Neuron (in vitro differentiated cells): ENCODE results near the gene MYOCD.
A peak's percentile ranks its signal among the peaks of the same experiment; 100 is the strongest.

Experiments
- H2AFZ ChIP-seq: one replicate; pipeline ENCODE4 v1.6.1; 2013; ENCODE audit warnings: low read depth, mild to moderate bottlenecking, inconsistent platforms, low read length, moderate library complexity
- H3K27me3 ChIP-seq: one replicate; pipeline ENCODE4 v1.6.1; 2013; ENCODE audit warnings: low read length; ENCODE audit not compliant: insufficient read depth
- H3K36me3 ChIP-seq: one replicate; pipeline ENCODE4 v1.6.1; 2013; ENCODE audit warnings: low read length; ENCODE audit not compliant: insufficient read depth
- H3K4me1 ChIP-seq: one replicate; pipeline ENCODE4 v1.6.1; 2013; ENCODE audit warnings: low read length; ENCODE audit not compliant: insufficient read depth
- H3K4me3 ChIP-seq: 2 replicates; pipeline ENCODE4 v1.5.1; 2013; ENCODE audit warnings: mild to moderate bottlenecking, low read length, moderate library complexity
- H3K9me3 ChIP-seq: one replicate; pipeline ENCODE4 v1.6.1; 2013; ENCODE audit warnings: low read length

Gene MYOCD

DNA sequence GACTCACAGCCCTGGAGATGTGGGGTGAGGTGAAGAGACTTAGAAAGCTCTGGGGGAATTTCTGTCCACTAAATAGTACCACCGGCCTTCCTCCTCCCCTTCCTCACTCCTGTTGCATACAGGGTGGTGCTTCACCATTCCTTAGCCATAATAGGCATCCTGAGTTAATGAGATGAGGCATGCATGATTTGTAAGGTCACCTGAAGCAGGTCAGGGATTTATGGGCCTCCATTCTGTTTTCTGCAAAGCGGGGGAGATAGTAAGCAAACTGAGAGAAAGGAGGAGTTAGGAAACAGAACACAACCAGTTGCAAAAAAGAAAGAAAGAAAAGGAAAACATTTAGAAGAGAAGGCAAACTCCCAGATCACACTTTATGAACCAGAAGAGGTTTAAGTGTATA is 9.3 kb upstream of the MYOCD start:
- H3K9me3 ChIP-seq = no peaks in the 10 kb centered on the region
- H2AFZ ChIP-seq = no peak overlapping the region
- no peaks in the 10 kb centered on the region for H3K4me1 ChIP-seq
- H3K27me3 ChIP-seq = no peaks in the 10 kb centered on the region
- no peak overlapping the region for H3K4me3 ChIP-seq
- H3K36me3 ChIP-seq = no peaks in the 10 kb centered on the region

- Histone ChIP-seq H3K27me3 (peaks cover 20% of the 10 kb centered on the region), H3K36me3 (no peaks in the 10 kb centered on the region), H3K4me1 (no peaks in the 10 kb centered on the region), H3K4me3 (no peak overlapping the region), H2AFZ (no peak overlapping the region), H3K9me3 (no peaks in the 10 kb centered on the region)
Observed at GRCh38 chr17:12659500-12659899, 6.2 kb upstream of the MYOCD start.

- no peak overlapping the region for H2AFZ ChIP-seq
- H3K36me3 ChIP-seq = no peaks in the 10 kb centered on the region
- peaks cover 6% of the 10 kb centered on the region for H3K4me1 ChIP-seq
- H3K27me3 ChIP-seq = peaks cover 48% of the 10 kb centered on the region
- H3K4me3 ChIP-seq = no peak overlapping the region
- no peaks in the 10 kb centered on the region for H3K9me3 ChIP-seq
Observed at GRCh38 chr17:12664252-12664651, 1.4 kb upstream of the MYOCD start.

- Histone ChIP-seq H3K4me1 (peaks cover 6% of the 10 kb centered on the region), H3K36me3 (no peaks in the 10 kb centered on the region), H3K9me3 (no peaks in the 10 kb centered on the region), H2AFZ (peak overlapping the region; percentile 51), H3K4me3 (peak overlapping the region; percentile 24), H3K27me3 (peaks cover 48% of the 10 kb centered on the region)
Observed at GRCh38 chr17:12664894-12665262, 812 bp upstream of the MYOCD start.

DNA sequence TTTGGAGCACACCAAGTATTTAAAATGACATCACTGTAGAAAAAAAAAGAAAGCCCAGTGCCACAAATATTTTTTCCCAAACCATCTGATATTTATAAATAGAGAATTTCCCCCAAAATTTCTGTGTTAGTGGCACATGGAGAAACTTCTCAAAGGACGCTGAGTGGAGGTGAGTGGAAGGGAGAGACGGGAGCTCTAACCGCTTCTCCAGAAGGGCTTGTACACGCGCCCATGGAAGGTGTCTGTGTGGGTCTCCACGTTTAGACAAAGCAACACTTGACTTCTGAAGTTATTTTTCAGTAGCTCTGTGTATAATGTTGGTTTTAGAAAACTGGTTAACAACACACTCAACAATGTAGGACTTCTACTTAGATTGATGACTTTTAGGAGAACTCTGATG is 1.0 kb downstream of the MYOCD start:
- Histone ChIP-seq H3K36me3 (no peaks in the 10 kb centered on the region), H3K27me3 (peaks cover 48% of the 10 kb centered on the region), H3K4me1 (peaks cover 6% of the 10 kb centered on the region), H2AFZ (no peak overlapping the region), H3K4me3 (no peak overlapping the region), H3K9me3 (no peaks in the 10 kb centered on the region)

- H3K36me3 ChIP-seq = no peaks in the 10 kb centered on the region
- no peaks in the 10 kb centered on the region for H3K9me3 ChIP-seq
- H3K4me1 ChIP-seq = peaks cover 6% of the 10 kb centered on the region
- H3K27me3 ChIP-seq = peaks cover 45% of the 10 kb centered on the region
- no peak overlapping the region for H3K4me3 ChIP-seq
- H2AFZ ChIP-seq = no peak overlapping the region
Observed at GRCh38 chr17:12667299-12667958, 1.7 kb downstream of the MYOCD start.

GRCh38 chr17:12671906-12672305 is 6.2 kb downstream of the MYOCD start:
- no peaks in the 10 kb centered on the region for H3K36me3 ChIP-seq
- H3K4me1 ChIP-seq = no peaks in the 10 kb centered on the region
- H3K27me3 ChIP-seq = peaks cover 8% of the 10 kb centered on the region
- no peak overlapping the region for H2AFZ ChIP-seq
- no peaks in the 10 kb centered on the region for H3K9me3 ChIP-seq
- no peak overlapping the region for H3K4me3 ChIP-seq

DNA sequence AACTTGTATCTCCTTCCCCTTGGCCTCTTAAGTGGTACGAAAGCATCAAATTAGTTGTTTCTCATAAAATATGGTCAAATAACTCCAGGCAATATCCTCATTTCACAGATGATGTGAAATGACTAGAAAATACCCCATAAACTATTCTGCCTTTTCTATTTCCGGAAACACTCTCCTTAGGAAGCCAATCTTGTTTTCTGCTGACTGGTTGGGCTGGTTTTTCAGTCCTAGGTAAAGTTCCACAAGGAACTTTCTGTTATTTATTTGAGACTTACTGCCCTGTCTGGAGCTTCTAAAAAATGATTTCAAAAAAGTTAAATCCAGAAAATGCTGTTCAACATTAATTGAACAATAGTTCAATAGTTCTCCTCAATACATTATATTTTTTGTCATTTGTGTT is 7.3 kb downstream of the MYOCD start:
- no peak overlapping the region for H3K4me3 ChIP-seq
- no peaks in the 10 kb centered on the region for H3K36me3 ChIP-seq
- no peaks in the 10 kb centered on the region for H3K4me1 ChIP-seq
- H3K27me3 ChIP-seq = no peaks in the 10 kb centered on the region
- no peaks in the 10 kb centered on the region for H3K9me3 ChIP-seq
- H2AFZ ChIP-seq = no peak overlapping the region

GRCh38 chr17:12673788-12674187 is 8.1 kb downstream of the MYOCD start:
- H3K9me3 ChIP-seq = no peaks in the 10 kb centered on the region
- no peaks in the 10 kb centered on the region for H3K27me3 ChIP-seq
- no peaks in the 10 kb centered on the region for H3K36me3 ChIP-seq
- no peak overlapping the region for H3K4me3 ChIP-seq
- no peaks in the 10 kb centered on the region for H3K4me1 ChIP-seq
- no peak overlapping the region for H2AFZ ChIP-seq

GRCh38 chr17:12680407-12680897 is 14.8 kb downstream of the MYOCD start:
- Histone ChIP-seq H2AFZ (no peak overlapping the region), H3K4me1 (no peaks in the 10 kb centered on the region), H3K9me3 (no peaks in the 10 kb centered on the region), H3K4me3 (no peak overlapping the region), H3K27me3 (no peaks in the 10 kb centered on the region), H3K36me3 (no peaks in the 10 kb centered on the region)

DNA sequence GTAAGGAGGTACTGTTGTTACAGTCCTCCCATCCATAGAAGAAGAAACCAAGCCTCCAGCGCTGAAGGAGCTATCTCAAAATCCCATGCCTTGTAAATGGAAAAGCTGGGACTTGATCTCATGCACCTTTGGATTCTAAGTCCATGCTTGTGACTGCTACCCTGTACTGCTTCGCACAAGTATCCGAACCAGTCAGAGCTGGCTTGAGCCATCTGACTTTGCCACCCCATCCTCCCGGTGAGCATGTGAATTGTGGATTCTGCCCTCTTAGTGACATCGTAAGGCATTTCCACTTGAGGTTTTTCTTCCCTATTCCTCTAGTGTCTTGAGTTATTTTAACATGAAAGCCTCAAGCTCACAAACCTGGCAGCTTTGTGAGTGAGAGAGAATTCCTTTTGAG is 15.3 kb downstream of the MYOCD start:
- H3K36me3 ChIP-seq = no peaks in the 10 kb centered on the region
- no peak overlapping the region for H2AFZ ChIP-seq
- no peaks in the 10 kb centered on the region for H3K9me3 ChIP-seq
- H3K4me1 ChIP-seq = no peaks in the 10 kb centered on the region
- no peak overlapping the region for H3K4me3 ChIP-seq
- H3K27me3 ChIP-seq = no peaks in the 10 kb centered on the region

GRCh38 chr17:12683299-12683698 is 17.6 kb downstream of the MYOCD start:
- H3K9me3 ChIP-seq = no peaks in the 10 kb centered on the region
- H3K4me1 ChIP-seq = no peaks in the 10 kb centered on the region

DNA sequence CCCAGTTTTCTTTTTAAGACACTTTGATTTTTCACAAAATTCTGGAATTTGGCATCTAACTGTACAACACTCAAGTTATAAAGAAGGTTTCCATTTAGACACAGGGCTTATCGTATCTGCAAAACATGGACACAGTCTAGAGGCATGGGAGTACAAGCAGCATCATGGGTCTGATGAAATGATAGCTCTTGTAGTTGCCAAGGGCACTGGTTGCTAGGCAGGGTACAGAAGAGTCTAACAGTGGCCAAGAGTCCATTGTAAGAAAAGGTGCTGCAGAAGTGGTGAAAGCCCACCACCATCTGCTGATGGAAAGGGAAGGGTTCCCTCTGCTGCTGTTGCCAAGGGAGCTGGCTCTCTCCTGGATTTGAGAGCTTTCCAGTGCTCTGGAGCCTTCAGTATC is 20.8 kb downstream of the MYOCD start:
- H3K36me3 ChIP-seq = no peaks in the 10 kb centered on the region
- H3K4me3 ChIP-seq = no peak overlapping the region
- H2AFZ ChIP-seq = no peak overlapping the region
- H3K4me1 ChIP-seq = no peaks in the 10 kb centered on the region
- H3K27me3 ChIP-seq = no peaks in the 10 kb centered on the region
- no peaks in the 10 kb centered on the region for H3K9me3 ChIP-seq

More at GRCh38 chr17:12683299-12683698, 17.6 kb downstream of the MYOCD start:
- H3K4me3 ChIP-seq = no peak overlapping the region
- no peaks in the 10 kb centered on the region for H3K36me3 ChIP-seq
- no peaks in the 10 kb centered on the region for H3K27me3 ChIP-seq
- H2AFZ ChIP-seq = no peak overlapping the region

GRCh38 chr17:12688382-12688781 is 22.7 kb downstream of the MYOCD start:
- no peaks in the 10 kb centered on the region for H3K4me1 ChIP-seq
- no peaks in the 10 kb centered on the region for H3K9me3 ChIP-seq
- H3K27me3 ChIP-seq = no peaks in the 10 kb centered on the region
- H2AFZ ChIP-seq = no peak overlapping the region
- H3K4me3 ChIP-seq = no peak overlapping the region
- no peaks in the 10 kb centered on the region for H3K36me3 ChIP-seq
